MM.1S (cell line): Measurements from ENCODE around the gene ANKRD44.

Experiments
- CTCF ChIP-seq: fragments of 300-600 bp; sonication (generic); IDR thresholded peaks from 2 replicates; pipeline ENCODE4 v1.5.1; 2016; ENCODE audit warnings: antibody characterized with exemption, low read length, mixed read lengths
- EZH2 ChIP-seq: fragments of 300-600 bp; sonication (generic); optimal IDR thresholded peaks from 2 replicates; pipeline ENCODE3; 2017; ENCODE audit warnings: low read depth, mild to moderate bottlenecking, antibody characterized with exemption, low read length, mixed read lengths
- EZH2phosphoT487 ChIP-seq: fragments of 300-600 bp; sonication (generic); IDR thresholded peaks from 2 replicates; pipeline ENCODE4 v1.6.1; 2018; ENCODE audit warnings: antibody characterized with exemption, low read length

- TF ChIP-seq CTCF: no peak
- no peak for TF ChIP-seq EZH2phosphoT487
- TF ChIP-seq EZH2: no peak
Observed at GRCh38 chr2:197258580-197258979, 52.0 kb downstream of the ANKRD44 start.
